K562 (cell line): ENCODE results near the gene CREB5. TPM values are rescaled to one million over a fixed set of nuclear protein-coding genes. Genes with fewer than 3 reads are reported as not detected.

Experiments used
- ATAC-seq: fragments of 200-7000 bp; cut with Tn5 transposase; 3 replicates; pipeline ENCODE4 v1.9.1; 2020; ENCODE audit warnings: moderate library complexity
- BruUV-seq: library from RNA; stranded (reverse); fragments of 400-500 nt; replicated peaks from 2 replicates; lab custom pipeline; 2021; lab: Mats Ljungman, UMichigan
- CTCF ChIA-PET: fragments of 300-600 bp; formaldehyde crosslinking; extraction: SDS; loops from one replicate; lab custom pipeline; 2021; ENCODE audit warnings: low intra/inter-chr PET ratio; lab: Yijun Ruan, JAX
- POLR2A ChIA-PET: fragments of 300-600, 350-650 bp; sonication (Branson Sonifier 250); formaldehyde crosslinking; extraction: SDS; loops from one replicate; lab custom pipeline; 2021; ENCODE audit warnings: antibody characterized with exemption, inconsistent platforms; lab: Yijun Ruan, JAX
- DNase-seq, 4 experiments: peaks; one replicate each; pipeline versions ENCODE4 v3.0.0 to v3.0.0-alpha.2; 2011 to 2018; ENCODE audit warnings: low spot score in 3 of 4, mixed read lengths in 3 of 4; ENCODE audit errors: extremely low read depth in 1 of 4
- FAIRE-seq: peaks from 2 replicates; lab custom pipeline; 2011; peaks lifted over from hg19 to GRCh38; lab: Jason Lieb, UNC
- H2AFZ ChIP-seq: 2 replicates; pipeline ENCODE4 v1.6.0; 2011; ENCODE audit warnings: low read depth, low read length, control low read depth, inconsistent platforms
- H3K27ac ChIP-seq: fragments of 200-600 bp; 3 replicates; pipeline ENCODE4 v1.8.0; 2011; ENCODE audit warnings: low read depth, mild to moderate bottlenecking, control low read depth, inconsistent platforms, low read length, moderate library complexity, mixed read lengths; ENCODE audit errors: extremely low read depth
- H3K27me3 ChIP-seq, 2 experiments: fragments of 300-600 bp in 1 of 2; 2 replicates in 1 of 2; 3 replicates in 1 of 2; pipeline versions ENCODE4 v1.6.0 to v1.8.0; 2011; ENCODE audit warnings: inconsistent platforms in 2 of 2, low read length in 2 of 2, mild to moderate bottlenecking in 1 of 2, mixed read lengths in 1 of 2, moderate library complexity in 1 of 2; ENCODE audit not compliant: control insufficient read depth in 2 of 2, insufficient read depth in 2 of 2
- H3K36me3 ChIP-seq: fragments of 300-600 bp; 3 replicates; pipeline ENCODE4 v1.8.0; 2011; ENCODE audit warnings: mild to moderate bottlenecking, low read length, inconsistent platforms; ENCODE audit not compliant: control insufficient read depth, insufficient read depth
- H3K4me1 ChIP-seq, 2 experiments: fragments of 200-600 bp in 1 of 2; replicated peaks in 1 of 2; 2 replicates in 1 of 2; 3 replicates in 1 of 2; pipeline versions ENCODE4 v1.5.1 to v1.8.0; 2011; ENCODE audit warnings: inconsistent platforms in 2 of 2, low read length in 2 of 2, mild to moderate bottlenecking in 1 of 2, mixed read lengths in 1 of 2, moderate library complexity in 1 of 2; ENCODE audit not compliant: control insufficient read depth in 2 of 2, insufficient read depth in 2 of 2
- H3K4me2 ChIP-seq: 2 replicates; pipeline ENCODE4 v1.6.1; 2011; ENCODE audit warnings: low read length, control low read depth, inconsistent platforms, mixed read lengths; ENCODE audit not compliant: insufficient read depth
- H3K4me3 ChIP-seq: fragments of 200-600 bp; sonication (generic), shearing (Covaris generic); 2 replicates; pipeline ENCODE4 v1.5.1; 2016; ENCODE audit warnings: control low read depth, inconsistent platforms
- H3K79me2 ChIP-seq: fragments of 200-600 bp; 3 replicates; pipeline ENCODE4 v1.8.0; 2011; ENCODE audit warnings: low read length, inconsistent platforms; ENCODE audit not compliant: control insufficient read depth, insufficient read depth
- H3K9ac ChIP-seq, 2 experiments: 2 replicates each; pipeline versions ENCODE4 v1.6.0 to v1.6.1; 2011; ENCODE audit warnings: low read depth in 2 of 2, low read length in 2 of 2, control low read depth in 1 of 2, inconsistent platforms in 1 of 2, mild to moderate bottlenecking in 1 of 2, mixed read lengths in 1 of 2; ENCODE audit not compliant: insufficient read depth in 1 of 2
- H3K9me1 ChIP-seq: one replicate; pipeline ENCODE4 v1.6.0; 2011; ENCODE audit warnings: inconsistent platforms, mild to moderate bottlenecking, low read length, moderate library complexity; ENCODE audit not compliant: control insufficient read depth, insufficient read depth
- H3K9me3 ChIP-seq: replicated peaks from 2 replicates; pipeline ENCODE4 v1.5.1; 2011; ENCODE audit warnings: low read depth, low read length, inconsistent platforms; ENCODE audit not compliant: control insufficient read depth, insufficient read depth
- H4K20me1 ChIP-seq: replicated peaks from 2 replicates; pipeline ENCODE4 v1.6.1; 2011; ENCODE audit warnings: low read length, inconsistent platforms, mixed read lengths; ENCODE audit not compliant: control insufficient read depth, insufficient read depth
- DEAF1 ChIP-seq: fragments of 450-650 bp; formaldehyde crosslinking; IDR thresholded peaks from 2 replicates; pipeline ENCODE4 v1.4.0; 2020; ENCODE audit warnings: mild to moderate bottlenecking, moderate library complexity
- HMG20B ChIP-seq: fragments of 250-450 bp; sonication (Bioruptor Pico); IDR thresholded peaks from 2 replicates; pipeline ENCODE4 v1.5.0; 2021; ENCODE audit warnings: mild to moderate bottlenecking
- MTA1 ChIP-seq: fragments of 450-650 bp; IDR thresholded peaks from 2 replicates; pipeline ENCODE4 v1.6.1; 2017; ENCODE audit warnings: borderline replicate concordance
- PURB ChIP-seq: sonication (generic); formaldehyde crosslinking; IDR thresholded peaks from 2 replicates; pipeline ENCODE4 v1.9.0; 2021; ENCODE audit warnings: low read depth, mild to moderate bottlenecking, missing genetic modification reagents
- RREB1 ChIP-seq: fragments of 250-450 bp; sonication (Bioruptor Pico); IDR thresholded peaks from 2 replicates; pipeline ENCODE4 v1.4.0; 2020
- SIRT6 ChIP-seq: IDR thresholded peaks from one replicate; pipeline ENCODE4 v1.6.1; 2012; ENCODE audit warnings: low read depth, mild to moderate bottlenecking, control low read depth, inconsistent platforms, low read length, moderate library complexity
- SMC3 ChIP-seq: conservative IDR thresholded peaks from 2 replicates; pipeline ENCODE4 v1.6.1; 2011; ENCODE audit warnings: low read depth, low read length, improper control_type of control experiment; ENCODE audit not compliant: insufficient read depth
- ZKSCAN8 ChIP-seq: fragments of 200-800 bp; sonication (Bioruptor generic); IDR thresholded peaks from 2 replicates; pipeline ENCODE4 v1.6.1; 2016; ENCODE audit warnings: missing genetic modification characterization, missing compliant biosample characterization
- ZNF699 ChIP-seq: fragments of 250-450 bp; sonication (Bioruptor Pico); IDR thresholded peaks from 2 replicates; pipeline ENCODE4 v1.8.0; 2021; ENCODE audit warnings: mild to moderate bottlenecking, moderate library complexity; ENCODE audit not compliant: insufficient replicate concordance
- ZZZ3 ChIP-seq: fragments of 450-650 bp; IDR thresholded peaks from 2 replicates; pipeline ENCODE4 v1.6.1; 2016; ENCODE audit warnings: antibody characterized with exemption, mild to moderate bottlenecking, moderate library complexity
- WGBS: fragments of 100-300 bp; shearing (Covaris generic); methylation state at CpG from one replicate; pipeline ENCODE4 v1.1.6; 2016; ENCODE audit warnings: low coverage, mixed read lengths; ENCODE audit not compliant: insufficient coverage; ENCODE audit errors: missing lambda C conversion rate; 5-methylcytosine and 5-hydroxymethylcytosine counted together
- in situ Hi-C: fragments of 300-500 bp; cut with MboI; formaldehyde crosslinking; loops from 4 replicates; pipeline ENCODE4 v1.15.0; 2018; ENCODE audit warnings: inconsistent platforms, mixed read lengths
- intact Hi-C: fragments of 100-400 bp; cut with micrococcal nuclease; formaldehyde crosslinking; loops from 2 replicates; pipeline ENCODE4 v1.14.2; 2022
- polyA plus RNA-seq, 8 experiments: library from polyadenylated mRNA; depleted of rRNA in 4 of 8; stranded (reverse) in 5 of 8; unstranded in 3 of 8; fragments of >200 nt; fragmentation: Nextera tagmentation in 2 of 8; fragmentation: Illumina TruSeq in 1 of 8; extraction: Ambion mirVana in 2 of 8; extraction: Trizol in 1 of 8; gene quantifications; 2 replicates each; pipeline versions ENCODE4 v1.2.1 to v1.2.3, GENCODE V29; 2011 to 2014; ENCODE audit warnings: inconsistent platforms in 1 of 8, missing spikeins in 1 of 8
- total RNA-seq, 7 experiments: library from RNA; depleted of rRNA in 6 of 7; stranded (reverse); fragments of >200 nt in 6 of 7; fragmentation: Illumina TruSeq in 2 of 7; extraction: Trizol in 2 of 7; gene quantifications; 2 replicates each; pipeline versions ENCODE4 v1.2.1 to v1.2.3, GENCODE V29; 2011 to 2021; ENCODE audit warnings: low replicate concordance in 1 of 7
- TF ChIP-seq, protein P1 (sequence below): IDR thresholded peaks from 2 replicates; pipeline ENCODE4 v1.6.1; 2014; ENCODE audit warnings: antibody characterized with exemption

Gene CREB5
- total and polyA plus RNA-seq, 9 of the 15 experiments (the other 6 are each of a cell fraction or from before 2014, with no cell fraction given), result 0.33 to 6.4 (median 1.8) TPM

DNA sequence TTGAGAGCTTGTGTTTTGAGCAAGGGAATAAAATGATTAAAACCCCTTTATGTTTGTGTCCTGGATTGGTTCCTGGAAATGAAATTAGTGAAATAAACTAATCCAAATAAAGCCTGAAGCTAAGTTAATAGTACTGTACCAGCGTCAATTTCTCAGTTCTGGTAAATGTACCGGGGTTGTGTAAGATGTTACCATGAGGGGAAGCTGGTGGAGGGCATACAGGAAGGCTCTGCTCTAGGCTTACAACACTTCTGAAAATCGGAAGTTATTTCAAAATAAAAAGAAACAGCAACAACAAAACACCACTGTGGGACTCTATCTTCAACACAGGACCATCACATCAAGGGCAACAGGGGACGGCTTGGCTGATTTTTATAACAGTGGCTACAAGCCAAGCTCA lies 257.0 kb downstream of the CREB5 start (continued):
- TF ChIP-seq PURB (CRISPR knock-in tag) (no peak), DEAF1 (CRISPR knock-in tag) (no peak)
- TF ChIP-seq, all 486 proteins: peak for 0

GRCh38 chr7:28671526-28671925 lies 259.2 kb downstream of the CREB5 start:
- FAIRE-seq (no peak), ATAC-seq (no peak), DNase-seq (no peak)
- Histone ChIP-seq H4K20me1 (no peaks in the 10 kb centered on the region), H3K36me3 (no peaks in the 10 kb centered on the region), H3K9me1 (no peaks in the 10 kb centered on the region), H3K79me2 (no peaks in the 10 kb centered on the region), H3K4me1 (no peaks in the 10 kb centered on the region), H3K9me3 (no peaks in the 10 kb centered on the region), H3K27ac (no peak overlapping the region), H2AFZ (no peak overlapping the region), H3K27me3 (0 out of 5 replicates have a peak, but pooled peaks cover 0 to 4% of the 10 kb centered on the region in 2 experiments), H3K4me3 (no peak overlapping the region), H3K9ac (no peak overlapping the region), H3K4me2 (no peak overlapping the region)
- in situ Hi-C loops (no loop called here), intact Hi-C loops (no loop called here)
- no TSS peak for BruUV-seq
- WGBS, result 6% methylated on average over 4 of the region's 4 CpGs
- ChIA-PET POLR2A (interaction anchor here (0.7 kb wide), 1 partner anchor 24 kb away, joined by 3 read pairs; no protein-coding TSS in a partner anchor), CTCF (no interaction called here)
- TF ChIP-seq MTA1 (no peak), RREB1 (CRISPR knock-in tag) (no peak), ZNF699 (CRISPR knock-in tag) (no peak), ZKSCAN8 (CRISPR knock-in tag) (no peak), ZZZ3 (no peak), SMC3 (no peak), SIRT6 (no peak), HMG20B (CRISPR knock-in tag) (no peak)
- TF ChIP-seq, protein P1, sequence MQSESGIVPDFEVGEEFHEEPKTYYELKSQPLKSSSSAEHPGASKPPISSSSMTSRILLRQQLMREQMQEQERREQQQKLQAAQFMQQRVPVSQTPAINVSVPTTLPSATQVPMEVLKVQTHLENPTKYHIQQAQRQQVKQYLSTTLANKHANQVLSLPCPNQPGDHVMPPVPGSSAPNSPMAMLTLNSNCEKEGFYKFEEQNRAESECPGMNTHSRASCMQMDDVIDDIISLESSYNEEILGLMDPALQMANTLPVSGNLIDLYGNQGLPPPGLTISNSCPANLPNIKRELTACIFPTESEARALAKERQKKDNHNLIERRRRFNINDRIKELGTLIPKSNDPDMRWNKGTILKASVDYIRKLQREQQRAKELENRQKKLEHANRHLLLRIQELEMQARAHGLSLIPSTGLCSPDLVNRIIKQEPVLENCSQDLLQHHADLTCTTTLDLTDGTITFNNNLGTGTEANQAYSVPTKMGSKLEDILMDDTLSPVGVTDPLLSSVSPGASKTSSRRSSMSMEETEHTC, result no peak
